ENCODE data around the gene UBR2.
"Not testable (repeated sequence)": the region's sequence is repeated elsewhere in the genome, so short reads cannot be mapped to it uniquely, and the experiment has no call there.

The UBR2 gene

GRCh38 chr6:42729731-42730130 lies 165.9 kb downstream of the UBR2 start:
- DNase-seq, result no peak

- not testable (repeated sequence) for DNase-seq
Observed at GRCh38 chr6:42733867-42734481, 170.1 kb downstream of the UBR2 start.

GRCh38 chr6:42735976-42736375 lies 172.1 kb downstream of the UBR2 start:
- DNase-seq, result no peak

GRCh38 chr6:42740725-42741124 lies 176.9 kb downstream of the UBR2 start:
- DNase-seq, result peak in 1 of 3 donors; percentile 30

GRCh38 chr6:42742116-42742894 lies 178.5 kb downstream of the UBR2 start:
- no peak for DNase-seq
